ENCODE results near the gene ATF3.

Gene ATF3

DNA sequence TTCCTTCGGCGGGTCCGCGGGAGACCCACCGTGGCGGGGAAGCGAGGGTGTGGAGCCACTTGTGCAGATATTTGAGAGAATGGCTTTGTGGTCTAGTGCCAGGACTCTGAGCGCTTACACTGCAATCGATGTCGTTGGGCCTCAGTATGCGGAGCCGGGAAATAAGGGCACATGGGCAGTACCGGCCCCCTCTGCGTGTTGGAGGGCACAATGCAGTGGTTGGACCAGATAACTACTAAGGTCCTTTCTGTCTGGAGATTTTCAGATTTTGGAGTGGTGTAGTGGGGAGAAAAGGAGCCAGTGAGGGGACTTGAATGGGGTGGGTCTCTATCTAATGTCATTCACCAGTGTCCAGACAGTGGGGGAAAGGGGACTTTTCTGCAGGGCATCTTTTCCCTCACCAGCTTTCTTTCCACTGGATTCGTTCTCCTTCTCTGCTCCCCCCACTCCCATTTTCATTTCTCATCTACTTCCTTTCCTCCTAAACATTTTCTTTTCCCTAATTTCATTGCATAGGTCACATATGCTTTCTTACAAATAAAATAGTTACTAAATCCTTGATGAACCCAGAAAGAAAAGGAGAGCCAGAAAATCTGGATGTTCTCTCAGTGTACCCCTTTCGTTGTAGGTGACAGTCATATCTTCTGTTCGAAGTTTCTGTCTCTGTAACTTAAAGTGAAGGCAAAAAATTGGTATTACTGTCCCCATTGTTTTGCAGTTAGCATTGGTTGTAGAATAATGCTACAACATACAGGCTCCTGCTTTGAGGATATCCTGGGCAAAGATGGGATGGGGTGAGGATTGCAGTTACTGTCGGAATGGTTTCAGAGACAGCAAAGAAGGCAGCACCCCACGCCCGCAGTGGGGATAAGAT lies 1.4 kb downstream of the ATF3 start:
- DNase-seq = no peak

GRCh38 chr1:212610575-212610967 lies 2.0 kb downstream of the ATF3 start:
- no peak for DNase-seq

DNA sequence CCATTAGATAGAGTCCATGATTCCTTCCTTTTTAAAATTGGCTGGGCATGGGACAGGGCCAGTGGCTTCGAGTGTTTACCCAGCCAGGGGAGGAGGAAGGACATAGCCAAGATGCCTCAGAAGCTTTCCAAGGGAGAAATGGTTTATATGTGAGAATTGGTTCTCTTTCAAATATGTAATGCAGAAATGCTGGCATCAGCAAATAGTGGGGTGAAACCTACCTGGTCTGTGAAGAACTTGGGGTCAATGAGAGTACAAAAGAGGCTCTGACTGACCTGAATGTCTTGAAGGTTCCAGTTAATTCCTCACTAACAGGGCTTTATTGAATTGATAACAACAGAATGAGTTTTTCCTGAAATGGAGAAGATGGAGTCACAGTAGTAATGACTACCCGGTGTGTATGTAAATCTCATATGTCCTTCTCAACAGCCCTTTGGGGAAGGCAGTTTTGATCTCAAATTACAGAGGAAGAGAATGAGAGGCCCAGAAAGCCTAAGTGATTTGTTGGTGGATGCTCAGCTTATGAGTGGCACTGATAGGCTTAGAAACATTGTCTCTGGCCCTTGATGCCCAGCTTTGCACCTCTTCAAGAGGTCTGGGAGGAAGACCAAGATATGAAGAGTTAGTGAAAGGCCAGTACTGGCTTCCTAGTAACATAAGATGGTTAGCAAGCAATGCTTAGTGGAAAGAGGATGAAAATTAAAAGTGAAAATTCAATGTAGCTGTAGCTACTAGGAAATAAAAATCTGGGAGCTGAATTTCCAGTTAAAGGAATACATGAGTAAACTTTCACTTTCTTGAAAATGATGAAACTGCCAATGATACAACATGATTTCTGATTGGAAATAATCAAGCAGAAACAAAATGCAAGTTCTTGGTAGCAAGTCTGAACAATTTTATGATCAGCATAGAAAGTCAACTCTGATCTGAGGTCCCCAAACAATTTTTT lies 2.7 kb downstream of the ATF3 start:
- no peak for DNase-seq

DNA sequence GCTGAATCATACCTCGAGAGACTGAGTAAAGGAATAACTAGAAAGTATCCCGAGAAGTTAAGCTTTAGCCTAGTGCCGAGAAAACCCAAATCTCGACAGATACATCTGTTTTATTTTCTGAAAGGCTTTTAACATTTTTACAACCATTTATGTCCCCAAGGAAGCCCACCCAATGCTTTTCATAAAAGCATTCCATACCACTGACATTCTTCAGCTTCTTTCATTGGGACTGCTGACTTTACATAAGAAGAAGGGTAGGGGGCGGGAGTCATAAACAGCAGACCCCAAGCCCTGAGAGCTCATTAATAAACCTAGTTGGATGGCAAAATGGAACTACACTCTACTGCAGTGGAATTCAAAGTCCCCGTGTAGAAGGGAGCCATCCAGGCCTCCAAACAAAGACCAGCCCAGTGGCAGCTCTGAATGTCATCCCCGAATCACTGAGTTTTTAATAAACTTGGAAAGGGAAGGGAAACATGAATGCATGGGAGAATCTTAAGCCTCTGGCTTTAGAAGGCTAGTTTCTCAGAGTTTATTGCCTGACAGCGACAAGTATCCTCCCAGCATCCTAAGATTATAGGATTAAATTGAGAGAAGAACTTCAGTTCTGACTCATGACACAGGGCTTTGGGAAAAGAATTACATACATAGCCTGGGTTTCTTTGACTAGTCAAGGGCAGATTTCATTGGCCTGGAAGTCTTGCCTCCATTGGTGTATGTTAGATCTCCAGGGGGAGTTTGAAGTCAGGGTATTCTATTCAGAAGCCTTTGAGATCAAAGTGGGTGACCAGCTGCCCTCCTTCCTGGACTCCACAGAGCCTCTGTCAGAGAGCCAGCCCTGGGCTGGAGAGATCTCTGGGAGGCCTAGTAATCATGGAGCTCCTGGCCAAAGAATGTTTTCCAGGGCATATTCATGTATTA lies 3.7 kb downstream of the ATF3 start:
- DNase-seq = no peak

- DNase-seq = no peak
Measured at GRCh38 chr1:212613440-212614335, 5.1 kb downstream of the ATF3 start.

- DNase-seq = no peak
Measured at GRCh38 chr1:212614453-212615200, 6.1 kb downstream of the ATF3 start.

DNA sequence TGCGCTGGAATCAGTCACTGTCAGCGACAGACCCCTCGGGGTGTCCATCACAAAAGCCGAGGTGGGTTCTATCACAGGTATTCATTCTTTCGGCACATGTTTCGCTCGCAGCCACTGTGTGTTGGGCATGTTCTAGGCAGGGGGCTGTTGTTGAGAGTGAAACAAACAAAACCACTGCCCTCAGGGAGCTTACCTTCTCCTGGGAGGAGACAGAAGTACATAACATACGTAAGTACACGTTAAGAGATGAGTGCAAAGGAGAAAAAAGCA lies 6.6 kb downstream of the ATF3 start:
- DNase-seq = no peak

- DNase-seq = no peak
Measured at GRCh38 chr1:212618466-212619210, 10.1 kb downstream of the ATF3 start.

- DNase-seq = no peak
Measured at GRCh38 chr1:212620293-212620692, 11.7 kb downstream of the ATF3 start.

DNA sequence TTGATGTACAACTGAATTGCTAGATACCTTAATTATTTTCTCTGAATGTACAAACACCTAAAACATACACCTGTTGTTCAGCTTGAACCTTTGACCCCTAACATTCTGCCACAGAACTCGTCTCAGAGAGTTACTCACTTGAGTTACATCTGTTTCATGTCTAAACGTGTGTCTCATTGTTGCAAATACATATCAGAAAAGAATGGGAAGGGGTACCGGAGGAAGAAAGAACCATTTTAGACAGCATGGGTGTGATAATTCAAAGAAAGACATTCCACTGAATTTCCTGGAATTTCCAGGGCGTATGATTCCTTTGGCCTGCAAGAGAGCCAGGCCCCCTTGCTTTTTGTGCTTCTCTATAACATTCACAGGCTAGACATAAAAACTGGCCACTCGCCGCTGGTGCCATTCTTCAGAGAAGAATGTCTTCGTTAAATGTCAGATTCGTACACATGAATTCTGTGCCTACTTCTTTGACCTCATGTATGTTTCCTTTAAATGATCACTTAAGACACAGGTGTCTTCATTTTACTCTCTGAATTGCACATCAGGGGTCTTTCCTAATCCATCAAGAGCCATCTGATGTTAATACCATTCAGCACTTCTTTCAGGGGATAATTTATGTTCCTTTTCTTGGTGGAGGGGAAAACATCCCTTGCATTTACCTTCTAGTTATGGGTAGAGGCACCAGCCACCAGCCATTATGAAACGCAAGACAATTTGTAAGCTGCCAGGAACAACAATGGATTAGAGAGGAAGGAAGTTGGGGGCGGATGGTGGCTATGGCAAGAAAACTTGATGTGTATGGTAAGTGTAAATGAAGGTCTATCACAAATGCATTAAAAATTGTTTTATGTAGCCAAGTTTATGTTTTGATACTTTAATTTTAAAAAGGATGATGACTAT lies 12.7 kb downstream of the ATF3 start:
- no peak for DNase-seq

DNA sequence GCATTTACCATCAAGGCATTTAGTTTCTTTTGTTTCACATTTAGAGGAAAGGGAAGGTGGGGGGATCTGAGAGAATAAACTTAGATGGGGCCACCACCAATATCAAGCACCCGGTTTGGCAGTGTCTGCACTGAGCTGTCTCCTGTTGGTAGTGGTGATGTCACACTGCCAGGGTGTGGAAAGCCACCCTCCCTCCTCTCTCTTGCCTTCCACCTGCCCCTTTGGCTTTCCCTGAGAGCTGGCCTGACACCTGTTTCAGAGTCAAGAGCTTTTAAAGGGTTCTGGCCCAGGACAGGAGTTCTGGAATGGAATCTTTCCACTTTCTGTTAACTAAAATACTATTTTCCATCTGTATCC lies 13.4 kb downstream of the ATF3 start:
- no peak for DNase-seq

GRCh38 chr1:212622467-212622866 lies 13.9 kb downstream of the ATF3 start:
- DNase-seq = no peak

DNA sequence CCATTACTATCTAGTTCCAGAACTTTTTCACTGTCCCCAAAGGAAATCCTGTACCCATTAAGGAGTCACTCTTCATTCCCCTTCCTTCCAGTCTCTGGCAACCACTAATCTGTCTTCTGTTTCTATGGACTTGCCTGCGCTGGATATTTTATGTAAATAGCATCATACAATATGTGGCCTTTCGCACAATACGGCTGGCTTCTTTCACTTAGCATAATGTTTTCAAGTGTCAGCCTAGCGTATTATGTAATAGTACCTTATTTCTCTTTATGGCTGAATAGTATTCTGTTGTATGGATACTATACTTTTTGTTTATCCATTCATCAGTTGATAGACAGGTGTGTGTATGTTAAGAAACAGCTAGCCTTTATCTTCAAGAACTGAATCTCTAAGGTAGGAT lies 14.3 kb downstream of the ATF3 start:
- no peak for DNase-seq

DNA sequence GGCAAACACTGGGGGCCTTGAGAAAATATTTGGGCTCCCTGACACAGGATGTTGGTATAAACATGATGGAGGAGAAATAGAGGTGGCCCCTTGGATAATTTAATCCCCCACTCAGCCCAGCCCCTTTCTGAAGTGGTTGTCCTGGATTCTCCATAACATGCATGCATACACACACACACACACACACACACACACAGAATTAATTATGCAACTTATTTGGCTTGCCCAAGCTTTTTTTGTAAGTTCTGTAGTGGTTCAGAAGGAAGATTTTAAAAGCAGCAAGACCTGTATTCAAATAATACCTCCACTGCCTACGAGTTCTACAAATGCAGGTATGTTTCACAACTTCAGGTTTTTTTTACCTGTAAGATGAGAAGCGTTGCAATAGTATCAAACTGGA lies 15.0 kb downstream of the ATF3 start:
- no peak for DNase-seq

GRCh38 chr1:212624976-212625501 lies 16.5 kb downstream of the ATF3 start:
- DNase-seq = no peak

DNA sequence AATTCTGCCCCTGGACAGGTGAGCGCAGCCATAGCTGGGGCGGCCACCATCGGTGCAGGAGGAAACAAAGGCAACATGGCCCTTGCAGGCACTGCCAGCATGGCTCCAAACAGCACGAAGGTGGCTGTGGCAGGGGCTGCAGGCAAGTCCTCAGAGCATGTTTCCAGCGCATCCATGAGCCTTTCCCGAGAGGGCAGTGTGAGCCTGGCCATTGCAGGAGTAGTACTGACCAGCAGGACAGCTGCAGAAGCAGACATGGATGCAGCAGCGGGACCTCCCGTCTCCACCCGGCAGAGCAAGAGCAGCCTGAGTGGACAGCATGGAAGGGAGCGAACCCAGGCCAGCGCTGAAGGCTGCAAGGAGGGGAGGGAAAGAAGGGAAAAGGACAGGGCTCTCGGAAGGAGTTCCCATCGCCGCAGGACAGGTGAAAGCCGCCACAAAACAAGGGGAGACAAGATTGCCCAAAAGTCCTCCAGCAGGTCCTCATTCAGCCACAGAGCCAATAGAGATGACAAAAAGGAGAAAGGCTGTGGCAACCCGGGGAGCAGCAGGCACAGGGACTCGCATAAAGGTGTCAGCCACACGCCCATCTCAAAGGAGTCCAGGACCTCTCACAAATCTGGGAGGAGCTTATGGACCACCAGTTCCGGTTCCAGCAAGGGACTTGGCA lies 17.4 kb downstream of the ATF3 start:
- no peak for DNase-seq

DNA sequence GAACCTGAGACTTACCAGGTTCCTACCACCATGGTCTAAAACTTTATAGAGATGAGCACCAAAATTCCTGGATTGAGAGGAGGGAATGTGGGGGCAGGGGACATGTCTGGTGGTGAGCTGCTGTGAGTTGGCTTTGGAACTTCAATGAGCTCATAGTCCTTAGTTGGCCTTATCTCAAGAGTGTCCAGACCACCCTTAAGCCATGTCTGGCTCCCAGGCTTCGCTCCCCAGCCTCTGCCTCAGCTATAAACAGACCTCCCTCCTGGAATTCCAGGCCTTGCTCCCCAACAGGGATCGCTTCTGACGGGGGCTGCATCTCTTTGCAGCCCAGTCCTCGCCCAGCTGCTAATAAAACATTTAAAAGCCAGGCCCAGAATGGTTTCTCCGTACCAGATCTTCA lies 19.5 kb downstream of the ATF3 start:
- no peak for DNase-seq

GRCh38 chr1:212628813-212629415 lies 20.4 kb downstream of the ATF3 start:
- DNase-seq = no peak

Data from NCI-H2227 treated with DMSO at 0.1 percent for 48 hours (cell line).